ENCODE data around the gene SPTLC3. TPM values are rescaled to one million over a fixed set of nuclear protein-coding genes. Genes with fewer than 3 reads are reported as not detected.

SPTLC3 gene
- polyA plus RNA-seq, 4 donors: 4.3 to 60.2 (median 5.8) TPM

DNA sequence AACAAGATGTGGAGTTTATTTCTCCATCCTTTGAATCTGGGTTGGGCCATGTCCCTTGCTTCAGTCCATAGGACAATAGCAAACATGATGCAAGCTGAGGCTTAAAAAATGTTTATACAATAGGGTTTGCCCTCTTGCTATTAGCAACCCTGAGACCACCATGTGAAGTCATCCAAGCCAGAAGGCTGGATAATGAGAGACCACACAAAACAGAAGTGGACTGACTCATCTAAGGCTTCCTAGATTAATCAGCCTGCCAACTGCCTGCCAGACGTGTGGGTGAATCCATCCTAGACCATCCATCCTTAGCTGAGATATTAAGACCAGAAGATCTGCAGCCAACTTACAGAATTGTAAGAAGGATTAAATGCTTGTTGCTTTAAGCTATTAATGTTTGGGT, 174.2 kb downstream of the SPTLC3 start:
- peaks cover 0 to 8% of the 10 kb centered on the region in 2 donors for H3K9me3 ChIP-seq (ENCODE audit: control insufficient read depth in 2 of 2, insufficient read depth in 1 of 2, low read depth in 1 of 2, low read length in 1 of 2)
- H3K4me3 ChIP-seq (ENCODE audit: low read depth in 1 of 3, low read length in 3 of 3): no peak overlapping the region
- H3K27ac ChIP-seq (ENCODE audit: low read depth in 1 of 3, low read length in 2 of 3): no peak overlapping the region
- no peaks in the 10 kb centered on the region for H3K36me3 ChIP-seq (ENCODE audit: control insufficient read depth in 3 of 3, insufficient read depth in 2 of 3, low read depth in 1 of 3, low read length in 3 of 3)
- no peaks in the 10 kb centered on the region for H3K4me1 ChIP-seq (ENCODE audit: control insufficient read depth in 3 of 3, insufficient read depth in 2 of 3, low read depth in 1 of 3, low read length in 2 of 3)
- WGBS, 3 donors: 46 to 65% (median 46%) methylated on average over 1 of the region's 1 CpG
- no peaks in the 10 kb centered on the region for H3K27me3 ChIP-seq (ENCODE audit: control insufficient read depth in 3 of 3, insufficient read depth in 3 of 3, low read length in 3 of 3)
- no peak for DNase-seq
- FAIRE-seq: no peak

- Histone ChIP-seq H3K27me3 (ENCODE audit: control insufficient read depth in 3 of 3, insufficient read depth in 3 of 3, low read length in 3 of 3) (no peaks in the 10 kb centered on the region), H3K36me3 (ENCODE audit: control insufficient read depth in 3 of 3, insufficient read depth in 2 of 3, low read depth in 1 of 3, low read length in 3 of 3) (no peaks in the 10 kb centered on the region), H3K9me3 (ENCODE audit: control insufficient read depth in 2 of 2, insufficient read depth in 1 of 2, low read depth in 1 of 2, low read length in 1 of 2) (peaks cover 0 to 8% of the 10 kb centered on the region in 2 donors), H3K27ac (ENCODE audit: low read depth in 1 of 3, low read length in 2 of 3) (no peak overlapping the region), H3K4me3 (ENCODE audit: low read depth in 1 of 3, low read length in 3 of 3) (no peak overlapping the region), H3K4me1 (ENCODE audit: control insufficient read depth in 3 of 3, insufficient read depth in 2 of 3, low read depth in 1 of 3, low read length in 2 of 3) (no peaks in the 10 kb centered on the region)
- no peak for FAIRE-seq
- DNase-seq: no peak
- WGBS, 3 donors: 50 to 65% (median 61%) methylated on average over 3 of the region's 3 CpGs
Measured at GRCh38 chr20:13186043-13186774, 177.4 kb downstream of the SPTLC3 start.

DNA sequence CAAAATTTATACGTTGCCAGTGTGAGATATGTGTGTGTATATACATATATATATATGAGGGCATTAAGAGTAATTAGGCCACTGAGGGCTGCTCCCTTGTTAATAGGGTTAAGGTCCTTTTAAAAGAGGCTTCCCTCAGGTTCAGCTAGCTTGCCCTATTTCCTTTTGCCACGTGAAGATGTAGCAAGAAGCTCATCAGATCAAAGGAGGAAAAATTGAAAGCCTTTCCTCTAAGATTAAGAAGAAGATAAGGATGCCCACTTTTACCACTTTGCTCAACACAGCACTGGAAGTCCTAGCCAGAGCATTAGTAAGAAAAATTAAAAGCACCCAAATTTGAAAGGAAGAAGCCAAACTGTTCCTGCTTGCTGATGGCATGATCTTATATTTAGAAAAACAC, 179.1 kb downstream of the SPTLC3 start:
- FAIRE-seq: no peak
- H3K4me1 ChIP-seq (ENCODE audit: control insufficient read depth in 3 of 3, insufficient read depth in 2 of 3, low read depth in 1 of 3, low read length in 2 of 3): no peaks in the 10 kb centered on the region
- no peak overlapping the region for H3K27ac ChIP-seq (ENCODE audit: low read depth in 1 of 3, low read length in 2 of 3)
- no peaks in the 10 kb centered on the region for H3K27me3 ChIP-seq (ENCODE audit: control insufficient read depth in 3 of 3, insufficient read depth in 3 of 3, low read length in 3 of 3)
- no peak overlapping the region for H3K4me3 ChIP-seq (ENCODE audit: low read depth in 1 of 3, low read length in 3 of 3)
- WGBS, 3 donors: 57 to 64% (median 58%) methylated on average over 2 of the region's 2 CpGs
- DNase-seq: no peak
- peaks cover 0 to 8% of the 10 kb centered on the region in 2 donors for H3K9me3 ChIP-seq (ENCODE audit: control insufficient read depth in 2 of 2, insufficient read depth in 1 of 2, low read depth in 1 of 2, low read length in 1 of 2)
- no peaks in the 10 kb centered on the region for H3K36me3 ChIP-seq (ENCODE audit: control insufficient read depth in 3 of 3, insufficient read depth in 2 of 3, low read depth in 1 of 3, low read length in 3 of 3)

GRCh38 chr20:13199279-13199678, 190.5 kb downstream of the SPTLC3 start:
- FAIRE-seq: no peak
- no peaks in the 10 kb centered on the region for H3K9me3 ChIP-seq (ENCODE audit: control insufficient read depth in 2 of 2, insufficient read depth in 1 of 2, low read depth in 1 of 2, low read length in 1 of 2)
- DNase-seq: no peak
- 85 to 90% (median 86%) methylated on average over 2 of the region's 2 CpGs for WGBS, 3 donors
- no peaks in the 10 kb centered on the region for H3K4me1 ChIP-seq (ENCODE audit: control insufficient read depth in 3 of 3, insufficient read depth in 2 of 3, low read depth in 1 of 3, low read length in 2 of 3)
- no peak overlapping the region for H3K27ac ChIP-seq (ENCODE audit: low read depth in 1 of 3, low read length in 2 of 3)
- H3K36me3 ChIP-seq (ENCODE audit: control insufficient read depth in 3 of 3, insufficient read depth in 2 of 3, low read depth in 1 of 3, low read length in 3 of 3): no peaks in the 10 kb centered on the region
- no peak overlapping the region for H3K4me3 ChIP-seq (ENCODE audit: low read depth in 1 of 3, low read length in 3 of 3)
- no peaks in the 10 kb centered on the region for H3K27me3 ChIP-seq (ENCODE audit: control insufficient read depth in 3 of 3, insufficient read depth in 3 of 3, low read length in 3 of 3)

GRCh38 chr20:13200767-13201500, 192.2 kb downstream of the SPTLC3 start:
- no peak overlapping the region for H3K27ac ChIP-seq (ENCODE audit: low read depth in 1 of 3, low read length in 2 of 3)
- DNase-seq: no peak
- no peaks in the 10 kb centered on the region for H3K9me3 ChIP-seq (ENCODE audit: control insufficient read depth in 2 of 2, insufficient read depth in 1 of 2, low read depth in 1 of 2, low read length in 1 of 2)
- no peaks in the 10 kb centered on the region for H3K27me3 ChIP-seq (ENCODE audit: control insufficient read depth in 3 of 3, insufficient read depth in 3 of 3, low read length in 3 of 3)
- 55 to 60% (median 60%) methylated on average over 5 of the region's 5 CpGs for WGBS, 3 donors
- no peaks in the 10 kb centered on the region for H3K36me3 ChIP-seq (ENCODE audit: control insufficient read depth in 3 of 3, insufficient read depth in 2 of 3, low read depth in 1 of 3, low read length in 3 of 3)
- H3K4me3 ChIP-seq (ENCODE audit: low read depth in 1 of 3, low read length in 3 of 3): no peak overlapping the region
- H3K4me1 ChIP-seq (ENCODE audit: control insufficient read depth in 3 of 3, insufficient read depth in 2 of 3, low read depth in 1 of 3, low read length in 2 of 3): no peaks in the 10 kb centered on the region
- FAIRE-seq: no peak

GRCh38 chr20:13202565-13202964, 193.8 kb downstream of the SPTLC3 start:
- no peak overlapping the region for H3K27ac ChIP-seq (ENCODE audit: low read depth in 1 of 3, low read length in 2 of 3)
- no peak for FAIRE-seq

DNA sequence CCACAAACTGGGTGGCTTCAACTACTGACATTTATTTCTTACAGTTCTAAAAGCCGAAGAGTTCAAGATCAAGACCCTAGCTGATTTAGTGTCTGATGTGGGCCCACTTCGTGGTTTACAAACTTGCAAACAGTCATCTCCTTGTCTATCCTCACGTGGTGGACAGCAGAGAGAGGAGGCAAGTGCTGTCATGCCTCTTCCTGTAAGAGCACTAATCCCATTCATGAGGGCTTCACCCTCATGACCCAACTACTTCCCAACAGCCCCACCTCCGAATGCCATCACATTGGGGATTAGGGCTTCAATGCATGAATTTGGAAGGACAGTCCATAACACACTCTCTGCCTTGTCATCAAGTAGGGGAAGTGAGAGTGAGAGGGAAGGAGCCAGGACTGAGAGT, 196.7 kb downstream of the SPTLC3 start:
- no peaks in the 10 kb centered on the region for H3K36me3 ChIP-seq (ENCODE audit: control insufficient read depth in 3 of 3, insufficient read depth in 2 of 3, low read depth in 1 of 3, low read length in 3 of 3)
- 68 to 84% (median 79%) methylated on average over 4 of the region's 4 CpGs for whole genome bisulfite sequencing, 3 donors

More at GRCh38 chr20:13202565-13202964, 193.8 kb downstream of the SPTLC3 start:
- H3K27me3 ChIP-seq (ENCODE audit: control insufficient read depth in 3 of 3, insufficient read depth in 3 of 3, low read length in 3 of 3): no peaks in the 10 kb centered on the region
- no peaks in the 10 kb centered on the region for H3K9me3 ChIP-seq (ENCODE audit: control insufficient read depth in 2 of 2, insufficient read depth in 1 of 2, low read depth in 1 of 2, low read length in 1 of 2)
- DNase-seq: no peak
- H3K4me3 ChIP-seq (ENCODE audit: low read depth in 1 of 3, low read length in 3 of 3): no peak overlapping the region
- no peaks in the 10 kb centered on the region for H3K4me1 ChIP-seq (ENCODE audit: control insufficient read depth in 3 of 3, insufficient read depth in 2 of 3, low read depth in 1 of 3, low read length in 2 of 3)
- no peaks in the 10 kb centered on the region for H3K36me3 ChIP-seq (ENCODE audit: control insufficient read depth in 3 of 3, insufficient read depth in 2 of 3, low read depth in 1 of 3, low read length in 3 of 3)
- WGBS, 3 donors: 61 to 73% (median 68%) methylated on average over 6 of the region's 6 CpGs

GRCh38 chr20:13205848-13206434, 197.2 kb downstream of the SPTLC3 start:
- no peak overlapping the region for H3K27ac ChIP-seq (ENCODE audit: low read depth in 1 of 3, low read length in 2 of 3)
- no peak for FAIRE-seq
- WGBS, 3 donors: 68 to 76% (median 69%) methylated on average over 5 of the region's 5 CpGs
- no peaks in the 10 kb centered on the region for H3K9me3 ChIP-seq (ENCODE audit: control insufficient read depth in 2 of 2, insufficient read depth in 1 of 2, low read depth in 1 of 2, low read length in 1 of 2)
- H3K36me3 ChIP-seq (ENCODE audit: control insufficient read depth in 3 of 3, insufficient read depth in 2 of 3, low read depth in 1 of 3, low read length in 3 of 3): no peaks in the 10 kb centered on the region
- DNase-seq: no peak
- H3K4me3 ChIP-seq (ENCODE audit: low read depth in 1 of 3, low read length in 3 of 3): no peak overlapping the region
- no peaks in the 10 kb centered on the region for H3K27me3 ChIP-seq (ENCODE audit: control insufficient read depth in 3 of 3, insufficient read depth in 3 of 3, low read length in 3 of 3)
- no peaks in the 10 kb centered on the region for H3K4me1 ChIP-seq (ENCODE audit: control insufficient read depth in 3 of 3, insufficient read depth in 2 of 3, low read depth in 1 of 3, low read length in 2 of 3)

More for the DNA sequence above, 196.7 kb downstream of the SPTLC3 start:
- H3K9me3 ChIP-seq (ENCODE audit: control insufficient read depth in 2 of 2, insufficient read depth in 1 of 2, low read depth in 1 of 2, low read length in 1 of 2): no peaks in the 10 kb centered on the region
- H3K4me1 ChIP-seq (ENCODE audit: control insufficient read depth in 3 of 3, insufficient read depth in 2 of 3, low read depth in 1 of 3, low read length in 2 of 3): no peaks in the 10 kb centered on the region
- FAIRE-seq (no peak), DNase-seq (no peak)
- no peak overlapping the region for H3K4me3 ChIP-seq (ENCODE audit: low read depth in 1 of 3, low read length in 3 of 3)
- no peak overlapping the region for H3K27ac ChIP-seq (ENCODE audit: low read depth in 1 of 3, low read length in 2 of 3)
- no peaks in the 10 kb centered on the region for H3K27me3 ChIP-seq (ENCODE audit: control insufficient read depth in 3 of 3, insufficient read depth in 3 of 3, low read length in 3 of 3)
